ENCODE results near the gene COL5A3. TPM values are rescaled to one million over a fixed set of nuclear protein-coding genes. Genes with fewer than 3 reads are reported as not detected.

Gene COL5A3
- total RNA-seq, 1 experiment from 2014 or later: 0.11 TPM

DNA sequence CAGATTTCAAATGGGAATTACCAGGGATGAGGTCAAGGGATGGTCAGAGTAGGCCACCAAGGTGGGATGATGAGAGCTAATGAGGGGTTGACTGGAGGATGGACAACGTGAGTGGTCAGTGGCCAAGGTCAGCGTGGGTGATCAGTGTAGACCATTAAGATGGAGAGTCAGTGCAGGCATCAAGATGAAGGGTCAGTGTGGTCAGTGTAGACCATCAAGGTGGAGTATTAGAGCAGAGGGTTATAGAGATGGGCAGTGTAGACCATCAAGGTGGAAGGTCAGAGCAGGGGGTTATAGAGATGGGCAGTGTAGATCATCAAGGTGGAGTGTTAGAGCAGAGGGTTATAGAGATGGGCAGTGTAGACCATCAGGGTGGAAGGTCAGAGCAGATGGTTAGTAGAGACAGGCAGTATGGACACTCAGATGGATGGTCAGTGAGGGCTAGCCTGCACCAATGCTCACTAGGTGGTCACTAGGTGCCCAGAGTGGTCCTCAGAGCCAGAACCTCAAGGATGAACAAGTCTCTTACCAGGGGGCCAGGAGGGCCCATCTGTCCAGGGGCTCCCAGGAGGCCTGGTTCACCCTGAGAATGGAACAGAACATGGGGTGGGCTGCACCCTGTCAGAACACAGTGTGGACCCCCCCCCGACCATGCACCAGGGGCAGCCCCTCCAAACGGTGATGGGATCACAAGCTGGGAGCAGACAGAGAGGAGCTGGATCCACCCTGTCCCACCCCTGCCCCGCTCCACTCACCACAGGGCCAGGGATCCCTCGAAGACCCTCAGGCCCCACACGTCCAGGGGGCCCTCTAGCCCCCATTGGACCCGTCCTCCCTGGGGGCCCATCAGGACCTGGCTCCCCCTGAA lies 41.2 kb downstream of the COL5A3 start:
- Histone ChIP-seq H3F3A (ENCODE audit: low read length, unreplicated experiment) (no peaks in the 10 kb centered on the region), H3K4me3 (ENCODE audit: low read length) (no peak overlapping the region), H3K4me2 (ENCODE audit: low read length) (no peak overlapping the region), H3K9ac (ENCODE audit: low read length) (no peak overlapping the region), H3K79me2 (ENCODE audit: low read length) (no peaks in the 10 kb centered on the region), H3K9me3 (ENCODE audit: low read length) (no peaks in the 10 kb centered on the region), H3K27me3 (ENCODE audit: low read length) (peaks cover 33% of the 10 kb centered on the region), H3K4me1 (ENCODE audit: insufficient read depth, low read length) (no peaks in the 10 kb centered on the region), H3K9me2 (replicated peaks; ENCODE audit: low read length) (no peaks in the 10 kb centered on the region), H4K20me1 (ENCODE audit: low read length) (no peaks in the 10 kb centered on the region), H2AFZ (ENCODE audit: low read length) (no peak overlapping the region), H3K27ac (ENCODE audit: low read length) (no peak overlapping the region), H3K36me3 (ENCODE audit: low read depth, low read length) (no peaks in the 10 kb centered on the region)
- no peak for ATAC-seq
- ChIA-PET CTCF (interaction anchor here (0.6 kb wide), 1 partner anchor 31 kb away, joined by 8 read pairs; no protein-coding TSS in a partner anchor), POLR2A (ENCODE audit: unreplicated experiment) (no interaction called here)
- no TSS peak for BruUV-seq (replicated peaks)
- TF ChIP-seq EZH2phosphoT487 (IDR thresholded peaks at IDR 0.05; ENCODE audit: borderline replicate concordance, low read length) (no peak), EZH2 (IDR thresholded peaks at IDR 0.05; ENCODE audit: low read length, unreplicated experiment) (no peak)
- TF ChIP-seq, protein P1, sequence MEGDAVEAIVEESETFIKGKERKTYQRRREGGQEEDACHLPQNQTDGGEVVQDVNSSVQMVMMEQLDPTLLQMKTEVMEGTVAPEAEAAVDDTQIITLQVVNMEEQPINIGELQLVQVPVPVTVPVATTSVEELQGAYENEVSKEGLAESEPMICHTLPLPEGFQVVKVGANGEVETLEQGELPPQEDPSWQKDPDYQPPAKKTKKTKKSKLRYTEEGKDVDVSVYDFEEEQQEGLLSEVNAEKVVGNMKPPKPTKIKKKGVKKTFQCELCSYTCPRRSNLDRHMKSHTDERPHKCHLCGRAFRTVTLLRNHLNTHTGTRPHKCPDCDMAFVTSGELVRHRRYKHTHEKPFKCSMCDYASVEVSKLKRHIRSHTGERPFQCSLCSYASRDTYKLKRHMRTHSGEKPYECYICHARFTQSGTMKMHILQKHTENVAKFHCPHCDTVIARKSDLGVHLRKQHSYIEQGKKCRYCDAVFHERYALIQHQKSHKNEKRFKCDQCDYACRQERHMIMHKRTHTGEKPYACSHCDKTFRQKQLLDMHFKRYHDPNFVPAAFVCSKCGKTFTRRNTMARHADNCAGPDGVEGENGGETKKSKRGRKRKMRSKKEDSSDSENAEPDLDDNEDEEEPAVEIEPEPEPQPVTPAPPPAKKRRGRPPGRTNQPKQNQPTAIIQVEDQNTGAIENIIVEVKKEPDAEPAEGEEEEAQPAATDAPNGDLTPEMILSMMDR (conservative IDR thresholded peaks at IDR 0.05; ENCODE audit: low read depth, low read length): no peak
- intact Hi-C loops (cut with micrococcal nuclease): no loop called here
- no peak for DNase-seq

DNA sequence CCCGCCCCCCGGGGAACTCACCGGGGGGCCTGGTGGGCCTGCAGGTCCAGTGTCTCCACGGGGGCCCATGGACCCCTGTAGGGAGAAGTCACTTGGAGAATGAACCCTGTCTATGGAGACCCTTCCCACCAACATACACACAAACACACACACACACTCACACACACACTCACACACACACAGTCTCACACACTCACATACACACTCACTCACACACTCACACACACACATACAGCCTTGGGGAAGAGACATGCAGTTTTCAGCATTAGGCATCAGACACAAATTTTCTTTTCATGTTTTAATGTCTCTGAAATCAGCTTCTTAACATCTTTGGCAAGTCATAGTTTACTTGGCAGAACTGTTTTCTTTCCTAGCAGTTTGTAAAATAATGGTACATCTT lies 43.0 kb downstream of the COL5A3 start:
- no peak overlapping the region for H3K27ac ChIP-seq (ENCODE audit: low read length)
- no peaks in the 10 kb centered on the region for H4K20me1 ChIP-seq (ENCODE audit: low read length)
- no peaks in the 10 kb centered on the region for H3K79me2 ChIP-seq (ENCODE audit: low read length)
- H3K9me2 ChIP-seq (replicated peaks; ENCODE audit: low read length): no peaks in the 10 kb centered on the region
- H3K4me2 ChIP-seq (ENCODE audit: low read length): no peak overlapping the region
- intact Hi-C loops (cut with micrococcal nuclease): no loop called here
- ChIA-PET CTCF (no interaction called here), POLR2A (ENCODE audit: unreplicated experiment) (no interaction called here)
- DNase-seq: no peak
- no TSS peak for BruUV-seq (replicated peaks)
- no peaks in the 10 kb centered on the region for H3K4me1 ChIP-seq (ENCODE audit: insufficient read depth, low read length)
- H3K27me3 ChIP-seq (ENCODE audit: low read length): peaks cover 33% of the 10 kb centered on the region
- no peak overlapping the region for H3K9ac ChIP-seq (ENCODE audit: low read length)
- no peaks in the 10 kb centered on the region for H3K9me3 ChIP-seq (ENCODE audit: low read length)
- no peak overlapping the region for H3K4me3 ChIP-seq (ENCODE audit: low read length)
- no peaks in the 10 kb centered on the region for H3F3A ChIP-seq (ENCODE audit: low read length, unreplicated experiment)
- ATAC-seq: no peak
- TF ChIP-seq, protein P1 (conservative IDR thresholded peaks at IDR 0.05; ENCODE audit: low read depth, low read length): no peak
- TF ChIP-seq EZH2 (IDR thresholded peaks at IDR 0.05; ENCODE audit: low read length, unreplicated experiment) (no peak), EZH2phosphoT487 (IDR thresholded peaks at IDR 0.05; ENCODE audit: borderline replicate concordance, low read length) (no peak)
- H3K36me3 ChIP-seq (ENCODE audit: low read depth, low read length): no peaks in the 10 kb centered on the region
- H2AFZ ChIP-seq (ENCODE audit: low read length): no peak overlapping the region

DNA sequence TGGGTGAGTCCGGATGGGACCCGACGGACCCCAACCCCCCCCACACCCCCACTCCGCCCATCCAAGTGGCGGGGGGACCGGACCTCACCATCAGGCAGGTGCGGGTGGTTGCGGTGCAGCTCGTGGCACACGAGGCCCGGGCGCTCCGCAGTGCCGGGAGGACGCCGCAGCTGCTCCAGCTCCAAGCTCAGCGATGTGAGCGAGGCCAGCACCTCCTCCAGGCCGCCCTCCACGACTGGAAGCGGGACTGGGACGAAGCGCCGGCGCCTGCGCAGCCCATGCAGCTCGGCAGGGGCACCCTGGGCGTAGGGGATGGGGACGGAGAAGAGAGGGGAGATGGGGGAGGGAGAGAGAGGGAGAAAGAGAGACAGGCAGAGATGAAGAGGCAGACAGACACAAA lies 43.9 kb downstream of the COL5A3 start:
- ATAC-seq (no peak), DNase-seq (no peak)
- H2AFZ ChIP-seq (ENCODE audit: low read length): no peak overlapping the region
- peaks cover 33% of the 10 kb centered on the region for H3K27me3 ChIP-seq (ENCODE audit: low read length)
- no peaks in the 10 kb centered on the region for H3F3A ChIP-seq (ENCODE audit: low read length, unreplicated experiment)
- intact Hi-C loops (cut with micrococcal nuclease): no loop called here
- no peaks in the 10 kb centered on the region for H4K20me1 ChIP-seq (ENCODE audit: low read length)
- ChIA-PET POLR2A (ENCODE audit: unreplicated experiment) (no interaction called here), CTCF (no interaction called here)
- H3K4me1 ChIP-seq (ENCODE audit: insufficient read depth, low read length): no peaks in the 10 kb centered on the region
- BruUV-seq (replicated peaks): no TSS peak
- no peaks in the 10 kb centered on the region for H3K9me3 ChIP-seq (ENCODE audit: low read length)
- H3K27ac ChIP-seq (ENCODE audit: low read length): no peak overlapping the region
- TF ChIP-seq EZH2phosphoT487 (IDR thresholded peaks at IDR 0.05; ENCODE audit: borderline replicate concordance, low read length) (no peak), EZH2 (IDR thresholded peaks at IDR 0.05; ENCODE audit: low read length, unreplicated experiment) (no peak)
- TF ChIP-seq, protein P1 (conservative IDR thresholded peaks at IDR 0.05; ENCODE audit: low read depth, low read length): no peak
- no peak overlapping the region for H3K4me3 ChIP-seq (ENCODE audit: low read length)
- H3K9me2 ChIP-seq (replicated peaks; ENCODE audit: low read length): no peaks in the 10 kb centered on the region
- no peak overlapping the region for H3K9ac ChIP-seq (ENCODE audit: low read length)
- H3K36me3 ChIP-seq (ENCODE audit: low read depth, low read length): no peaks in the 10 kb centered on the region
- no peaks in the 10 kb centered on the region for H3K79me2 ChIP-seq (ENCODE audit: low read length)
- no peak overlapping the region for H3K4me2 ChIP-seq (ENCODE audit: low read length)
